ENCODE results near the gene SLC12A4.

DNA sequence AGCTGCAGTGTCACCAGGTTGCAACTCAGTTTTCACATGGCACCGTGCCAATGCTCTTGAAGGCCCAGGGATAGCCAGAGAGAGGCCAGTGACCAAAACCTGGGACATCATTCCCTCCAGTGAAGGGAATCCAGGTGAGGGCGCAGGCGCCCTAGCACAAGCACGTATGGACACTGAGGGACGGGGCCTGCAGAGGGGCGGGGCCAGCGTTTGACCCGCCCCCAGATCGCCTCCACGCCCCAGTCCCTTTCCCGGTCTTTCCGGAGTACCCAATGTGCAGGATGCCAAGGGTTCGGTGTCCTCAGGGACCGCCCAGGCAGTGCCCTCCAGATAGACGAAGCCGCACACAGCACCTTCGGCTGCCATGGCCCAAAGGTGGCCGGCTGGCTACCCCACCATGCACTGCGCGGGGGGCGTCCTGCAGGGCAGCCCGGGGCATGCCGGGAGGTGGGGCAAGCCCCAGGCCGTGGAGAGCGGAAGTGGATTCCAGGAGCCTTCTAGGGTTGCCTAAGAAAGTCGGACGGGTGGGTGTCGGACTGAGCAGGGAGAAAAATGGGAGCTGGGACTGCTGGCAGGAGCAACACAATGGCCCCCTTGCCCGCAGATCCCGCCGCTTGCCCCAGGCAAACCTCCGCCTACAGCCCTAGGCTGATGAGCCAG, 4.6 kb downstream of the SLC12A4 start:
- TF ChIP-seq CTCF (IDR thresholded peaks at IDR 0.05) (no peak), POLR2A (IDR thresholded peaks at IDR 0.05) (no peak), EP300 (IDR thresholded peaks at IDR 0.05) (no peak), POLR2AphosphoS5 (IDR thresholded peaks at IDR 0.05) (no peak)

All from suprapubic skin (tissue), 4 donors.